ENCODE measurements around the gene BRDT. TPM values are rescaled to one million over a fixed set of nuclear protein-coding genes. Genes with fewer than 3 reads are reported as not detected.

Gene BRDT
- total RNA-seq, 1 donor from 2014 or later: not detected

GRCh38 chr1:92043621-92044020 lies 94.4 kb downstream of the BRDT start:
- intact Hi-C loops (cut with DNase I): no loop called here
- TF ChIP-seq, protein P1, sequence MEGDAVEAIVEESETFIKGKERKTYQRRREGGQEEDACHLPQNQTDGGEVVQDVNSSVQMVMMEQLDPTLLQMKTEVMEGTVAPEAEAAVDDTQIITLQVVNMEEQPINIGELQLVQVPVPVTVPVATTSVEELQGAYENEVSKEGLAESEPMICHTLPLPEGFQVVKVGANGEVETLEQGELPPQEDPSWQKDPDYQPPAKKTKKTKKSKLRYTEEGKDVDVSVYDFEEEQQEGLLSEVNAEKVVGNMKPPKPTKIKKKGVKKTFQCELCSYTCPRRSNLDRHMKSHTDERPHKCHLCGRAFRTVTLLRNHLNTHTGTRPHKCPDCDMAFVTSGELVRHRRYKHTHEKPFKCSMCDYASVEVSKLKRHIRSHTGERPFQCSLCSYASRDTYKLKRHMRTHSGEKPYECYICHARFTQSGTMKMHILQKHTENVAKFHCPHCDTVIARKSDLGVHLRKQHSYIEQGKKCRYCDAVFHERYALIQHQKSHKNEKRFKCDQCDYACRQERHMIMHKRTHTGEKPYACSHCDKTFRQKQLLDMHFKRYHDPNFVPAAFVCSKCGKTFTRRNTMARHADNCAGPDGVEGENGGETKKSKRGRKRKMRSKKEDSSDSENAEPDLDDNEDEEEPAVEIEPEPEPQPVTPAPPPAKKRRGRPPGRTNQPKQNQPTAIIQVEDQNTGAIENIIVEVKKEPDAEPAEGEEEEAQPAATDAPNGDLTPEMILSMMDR (IDR thresholded peaks at IDR 0.05): no peak
- DNase-seq (no peak), ATAC-seq (no peak)
- H3K4me1 ChIP-seq: no peaks in the 10 kb centered on the region
- no peaks in the 10 kb centered on the region for H3K9me3 ChIP-seq
- H3K27ac ChIP-seq: no peak overlapping the region
- no peaks in the 10 kb centered on the region for H3K36me3 ChIP-seq
- H3K4me3 ChIP-seq: no peak overlapping the region
- H3K27me3 ChIP-seq (ENCODE audit: low read depth): no peaks in the 10 kb centered on the region

DNA sequence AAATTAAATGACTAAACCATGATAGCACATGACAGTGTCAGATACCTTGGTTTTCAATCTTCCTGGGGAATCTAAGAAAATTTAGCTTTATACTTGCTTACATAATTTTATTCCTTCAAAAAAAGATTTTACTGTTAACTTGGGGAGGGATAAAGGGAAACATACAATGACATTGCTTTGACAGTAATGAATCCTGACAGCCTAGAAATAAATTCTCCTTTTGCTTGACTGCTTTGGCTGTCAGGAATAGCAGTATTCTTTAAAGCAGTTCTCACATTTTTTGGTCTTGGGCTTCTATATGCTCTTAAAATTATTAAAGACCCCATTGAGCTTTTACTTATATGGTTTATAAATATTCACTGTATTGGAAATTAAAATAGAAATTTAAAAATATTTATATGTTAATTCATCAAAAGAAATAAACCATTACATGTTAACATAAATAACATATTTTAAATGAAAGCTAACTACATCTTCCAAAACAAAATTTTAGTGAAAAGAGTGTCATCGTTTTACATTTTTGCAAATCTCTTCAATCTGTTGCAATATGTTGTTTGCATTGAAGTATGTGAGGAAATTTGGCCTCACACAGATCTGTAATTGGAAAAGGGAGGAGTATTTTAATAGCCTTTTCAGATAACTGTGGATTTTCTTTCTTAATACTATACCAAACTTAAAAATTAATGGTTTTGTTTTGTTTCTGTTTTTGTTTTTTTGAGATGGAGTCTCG lies 96.7 kb downstream of the BRDT start:
- no peaks in the 10 kb centered on the region for H3K27me3 ChIP-seq (ENCODE audit: low read depth)
- intact Hi-C loops (cut with DNase I): no loop called here
- H3K27ac ChIP-seq: no peak overlapping the region
- H3K4me3 ChIP-seq: no peak overlapping the region
- no peaks in the 10 kb centered on the region for H3K36me3 ChIP-seq
- no peaks in the 10 kb centered on the region for H3K9me3 ChIP-seq
- no peak for DNase-seq
- no peak for ATAC-seq
- TF ChIP-seq, protein P1 (IDR thresholded peaks at IDR 0.05): no peak
- no peaks in the 10 kb centered on the region for H3K4me1 ChIP-seq

DNA sequence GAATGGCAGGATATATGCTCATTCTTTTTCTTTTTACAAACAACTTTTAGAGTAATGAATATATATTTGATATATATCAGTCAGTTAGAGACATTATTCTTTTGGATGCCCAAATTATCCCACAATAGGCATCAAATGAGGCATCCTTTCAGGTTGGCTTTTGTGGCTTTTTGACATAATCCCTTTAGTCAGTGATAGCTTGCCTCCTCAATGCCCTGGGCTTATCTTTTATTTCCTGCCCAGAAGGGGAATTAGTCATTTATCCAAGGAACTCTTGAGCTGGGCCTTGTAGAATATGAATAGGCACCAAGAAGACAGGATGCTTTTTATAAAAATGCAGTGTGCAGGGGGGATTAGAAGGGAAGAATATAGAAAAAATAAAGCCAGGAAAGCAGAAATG lies 102.7 kb downstream of the BRDT start:
- no peaks in the 10 kb centered on the region for H3K9me3 ChIP-seq
- no peak overlapping the region for H3K4me3 ChIP-seq
- TF ChIP-seq, protein P1 (IDR thresholded peaks at IDR 0.05): no peak
- no peak overlapping the region for H3K27ac ChIP-seq
- no peaks in the 10 kb centered on the region for H3K36me3 ChIP-seq
- ATAC-seq: no peak
- no peak for DNase-seq
- no peaks in the 10 kb centered on the region for H3K27me3 ChIP-seq (ENCODE audit: low read depth)
- H3K4me1 ChIP-seq: no peaks in the 10 kb centered on the region
- intact Hi-C loops (cut with DNase I): no loop called here

Other genes starting within 250 kb of the BRDT start
- 51.7 TPM for gene TGFBR3, start 63.2 kb upstream of the BRDT start, total RNA-seq
- 0.59 TPM for gene EPHX4, start 80.6 kb downstream of the BRDT start, total RNA-seq
- not detected for gene SETSIP, start 126.0 kb downstream of the BRDT start, total RNA-seq
- gene BTBD8, start 130.9 kb downstream of the BRDT start, total RNA-seq: 5.5 TPM